HL-60 (cell line): ENCODE results near the gene POLH.

Source experiments
- DNase-seq, 2 experiments: peaks; one replicate each; pipeline ENCODE4 v3.0.0-alpha.2; 2010 to 2020; ENCODE audit warnings: low read depth in 1 of 2, low spot score in 1 of 2
- H3K27ac ChIP-seq: fragments of 250-450 bp; sonication (Bioruptor Pico); replicated peaks from 2 replicates; pipeline ENCODE4 v1.5.1; 2020; ENCODE audit warnings: mild to moderate bottlenecking, moderate library complexity
- H3K27me3 ChIP-seq: fragments of 250-450 bp; sonication (Bioruptor Pico); 2 replicates; pipeline ENCODE4 v1.5.1; 2021; ENCODE audit warnings: mild to moderate bottlenecking, moderate library complexity; ENCODE audit not compliant: insufficient read depth, poor library complexity, severe bottlenecking
- H3K4me3 ChIP-seq: replicated peaks from 2 replicates; pipeline ENCODE4 v1.5.1; 2011; ENCODE audit warnings: mild to moderate bottlenecking, control low read depth, low read length; ENCODE audit not compliant: insufficient read depth
- GABPA ChIP-seq: IDR thresholded peaks from 2 replicates; pipeline ENCODE4 v1.6.1; 2012; ENCODE audit warnings: low read depth
- POLR2AphosphoS5 ChIP-seq: IDR thresholded peaks from 2 replicates; pipeline ENCODE4 v1.6.1; 2012; ENCODE audit warnings: low read depth
- SPI1 ChIP-seq: IDR thresholded peaks from 2 replicates; pipeline ENCODE4 v1.6.1; 2012; ENCODE audit warnings: low read depth, mild to moderate bottlenecking, borderline replicate concordance
- TF ChIP-seq, protein P1 (sequence below): IDR thresholded peaks from 2 replicates; pipeline ENCODE4 v1.6.1; 2012; ENCODE audit warnings: low read depth; ENCODE audit not compliant: insufficient replicate concordance
- TF ChIP-seq, protein P2 (sequence below): IDR thresholded peaks from one replicate; pipeline ENCODE4 v1.5.1; 2011; ENCODE audit warnings: low read length, control low read depth, inconsistent platforms; ENCODE audit not compliant: insufficient read depth

POLH gene

DNA sequence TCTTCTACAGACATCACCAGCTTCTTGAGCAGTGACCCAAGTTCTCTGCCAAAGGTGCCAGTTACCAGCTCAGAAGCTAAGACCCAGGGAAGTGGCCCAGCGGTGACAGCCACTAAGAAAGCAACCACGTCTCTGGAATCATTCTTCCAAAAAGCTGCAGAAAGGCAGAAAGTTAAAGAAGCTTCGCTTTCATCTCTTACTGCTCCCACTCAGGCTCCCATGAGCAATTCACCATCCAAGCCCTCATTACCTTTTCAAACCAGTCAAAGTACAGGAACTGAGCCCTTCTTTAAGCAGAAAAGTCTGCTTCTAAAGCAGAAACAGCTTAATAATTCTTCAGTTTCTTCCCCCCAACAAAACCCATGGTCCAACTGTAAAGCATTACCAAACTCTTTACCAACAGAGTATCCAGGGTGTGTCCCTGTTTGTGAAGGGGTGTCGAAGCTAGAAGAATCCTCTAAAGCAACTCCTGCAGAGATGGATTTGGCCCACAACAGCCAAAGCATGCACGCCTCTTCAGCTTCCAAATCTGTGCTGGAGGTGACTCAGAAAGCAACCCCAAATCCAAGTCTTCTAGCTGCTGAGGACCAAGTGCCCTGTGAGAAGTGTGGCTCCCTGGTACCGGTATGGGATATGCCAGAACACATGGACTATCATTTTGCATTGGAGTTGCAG lies 37.9 kb downstream of the POLH start:
- Histone ChIP-seq H3K4me3 (no peak overlapping the region), H3K27me3 (no peaks in the 10 kb centered on the region), H3K27ac (no peak overlapping the region)
- TF ChIP-seq POLR2AphosphoS5 (no peak), GABPA (no peak), SPI1 (no peak)
- TF ChIP-seq, protein P1, sequence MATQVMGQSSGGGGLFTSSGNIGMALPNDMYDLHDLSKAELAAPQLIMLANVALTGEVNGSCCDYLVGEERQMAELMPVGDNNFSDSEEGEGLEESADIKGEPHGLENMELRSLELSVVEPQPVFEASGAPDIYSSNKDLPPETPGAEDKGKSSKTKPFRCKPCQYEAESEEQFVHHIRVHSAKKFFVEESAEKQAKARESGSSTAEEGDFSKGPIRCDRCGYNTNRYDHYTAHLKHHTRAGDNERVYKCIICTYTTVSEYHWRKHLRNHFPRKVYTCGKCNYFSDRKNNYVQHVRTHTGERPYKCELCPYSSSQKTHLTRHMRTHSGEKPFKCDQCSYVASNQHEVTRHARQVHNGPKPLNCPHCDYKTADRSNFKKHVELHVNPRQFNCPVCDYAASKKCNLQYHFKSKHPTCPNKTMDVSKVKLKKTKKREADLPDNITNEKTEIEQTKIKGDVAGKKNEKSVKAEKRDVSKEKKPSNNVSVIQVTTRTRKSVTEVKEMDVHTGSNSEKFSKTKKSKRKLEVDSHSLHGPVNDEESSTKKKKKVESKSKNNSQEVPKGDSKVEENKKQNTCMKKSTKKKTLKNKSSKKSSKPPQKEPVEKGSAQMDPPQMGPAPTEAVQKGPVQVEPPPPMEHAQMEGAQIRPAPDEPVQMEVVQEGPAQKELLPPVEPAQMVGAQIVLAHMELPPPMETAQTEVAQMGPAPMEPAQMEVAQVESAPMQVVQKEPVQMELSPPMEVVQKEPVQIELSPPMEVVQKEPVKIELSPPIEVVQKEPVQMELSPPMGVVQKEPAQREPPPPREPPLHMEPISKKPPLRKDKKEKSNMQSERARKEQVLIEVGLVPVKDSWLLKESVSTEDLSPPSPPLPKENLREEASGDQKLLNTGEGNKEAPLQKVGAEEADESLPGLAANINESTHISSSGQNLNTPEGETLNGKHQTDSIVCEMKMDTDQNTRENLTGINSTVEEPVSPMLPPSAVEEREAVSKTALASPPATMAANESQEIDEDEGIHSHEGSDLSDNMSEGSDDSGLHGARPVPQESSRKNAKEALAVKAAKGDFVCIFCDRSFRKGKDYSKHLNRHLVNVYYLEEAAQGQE: no peak
- TF ChIP-seq, protein P2, sequence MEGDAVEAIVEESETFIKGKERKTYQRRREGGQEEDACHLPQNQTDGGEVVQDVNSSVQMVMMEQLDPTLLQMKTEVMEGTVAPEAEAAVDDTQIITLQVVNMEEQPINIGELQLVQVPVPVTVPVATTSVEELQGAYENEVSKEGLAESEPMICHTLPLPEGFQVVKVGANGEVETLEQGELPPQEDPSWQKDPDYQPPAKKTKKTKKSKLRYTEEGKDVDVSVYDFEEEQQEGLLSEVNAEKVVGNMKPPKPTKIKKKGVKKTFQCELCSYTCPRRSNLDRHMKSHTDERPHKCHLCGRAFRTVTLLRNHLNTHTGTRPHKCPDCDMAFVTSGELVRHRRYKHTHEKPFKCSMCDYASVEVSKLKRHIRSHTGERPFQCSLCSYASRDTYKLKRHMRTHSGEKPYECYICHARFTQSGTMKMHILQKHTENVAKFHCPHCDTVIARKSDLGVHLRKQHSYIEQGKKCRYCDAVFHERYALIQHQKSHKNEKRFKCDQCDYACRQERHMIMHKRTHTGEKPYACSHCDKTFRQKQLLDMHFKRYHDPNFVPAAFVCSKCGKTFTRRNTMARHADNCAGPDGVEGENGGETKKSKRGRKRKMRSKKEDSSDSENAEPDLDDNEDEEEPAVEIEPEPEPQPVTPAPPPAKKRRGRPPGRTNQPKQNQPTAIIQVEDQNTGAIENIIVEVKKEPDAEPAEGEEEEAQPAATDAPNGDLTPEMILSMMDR: no peak
- DNase-seq: no peak

DNA sequence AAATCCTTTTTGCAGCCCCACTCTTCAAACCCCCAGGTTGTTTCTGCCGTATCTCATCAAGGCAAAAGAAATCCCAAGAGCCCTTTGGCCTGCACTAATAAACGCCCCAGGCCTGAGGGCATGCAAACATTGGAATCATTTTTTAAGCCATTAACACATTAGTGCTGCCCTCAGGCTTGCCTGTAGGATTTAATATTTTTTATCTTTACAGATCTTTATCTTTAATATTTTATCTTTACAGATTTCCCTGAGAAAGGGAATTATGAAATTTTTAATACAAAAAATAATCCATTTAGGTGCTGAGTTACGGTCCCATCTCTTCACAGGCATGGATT lies 38.4 kb downstream of the POLH start:
- Histone ChIP-seq H3K27ac (no peak overlapping the region), H3K27me3 (no peaks in the 10 kb centered on the region), H3K4me3 (no peak overlapping the region)
- DNase-seq: no peak
- TF ChIP-seq, protein P2: no peak
- TF ChIP-seq GABPA (no peak), POLR2AphosphoS5 (no peak), SPI1 (no peak)
- TF ChIP-seq, protein P1: no peak

DNA sequence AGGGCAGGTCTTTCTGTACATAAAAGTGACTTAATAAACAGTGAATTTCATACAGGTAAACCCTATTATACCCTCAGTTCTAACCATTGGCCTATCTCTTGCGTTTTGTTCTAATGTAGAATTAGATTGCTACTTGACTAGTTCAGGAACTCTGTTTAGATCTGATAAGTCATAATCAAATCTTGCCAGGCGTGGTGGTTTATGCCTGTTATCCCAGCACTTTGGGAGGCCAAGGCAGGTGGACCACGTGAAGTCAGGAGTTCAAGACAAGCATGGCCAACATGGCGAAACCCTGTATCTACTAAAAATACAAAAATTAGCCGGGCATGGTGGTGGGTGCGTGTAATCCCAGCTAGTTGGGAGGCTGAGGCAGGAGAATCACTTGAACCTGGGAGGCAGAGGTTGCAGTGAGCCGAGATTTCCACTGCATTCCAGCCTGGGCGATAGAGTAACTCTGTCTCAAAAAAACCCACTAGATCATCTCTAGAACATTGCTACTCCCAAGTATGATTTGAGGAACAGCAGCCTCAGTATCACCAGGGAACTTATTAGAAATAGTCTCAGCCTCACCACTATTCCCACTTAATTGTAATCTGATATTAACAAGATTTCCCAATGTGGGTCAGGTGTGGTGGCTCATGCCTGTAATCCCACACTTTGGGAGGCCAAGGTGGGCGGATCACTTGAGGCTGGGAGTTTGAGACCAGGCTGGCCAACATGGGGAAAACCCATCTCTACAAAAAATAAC lies 40.9 kb downstream of the POLH start:
- TF ChIP-seq, protein P2: no peak
- TF ChIP-seq POLR2AphosphoS5 (no peak), SPI1 (no peak), GABPA (no peak)
- TF ChIP-seq, protein P1: no peak
- no peaks in the 10 kb centered on the region for H3K27me3 ChIP-seq
- no peak for DNase-seq
- no peak overlapping the region for H3K27ac ChIP-seq
- no peak overlapping the region for H3K4me3 ChIP-seq
